TTC549 (cell line): ENCODE data around the gene C1QB.

Experiments
- FAIRE-seq: peaks from 2 replicates; lab custom pipeline; 2012; peaks lifted over from hg19 to GRCh38; lab: Jason Lieb, UNC

C1QB gene, protein sequence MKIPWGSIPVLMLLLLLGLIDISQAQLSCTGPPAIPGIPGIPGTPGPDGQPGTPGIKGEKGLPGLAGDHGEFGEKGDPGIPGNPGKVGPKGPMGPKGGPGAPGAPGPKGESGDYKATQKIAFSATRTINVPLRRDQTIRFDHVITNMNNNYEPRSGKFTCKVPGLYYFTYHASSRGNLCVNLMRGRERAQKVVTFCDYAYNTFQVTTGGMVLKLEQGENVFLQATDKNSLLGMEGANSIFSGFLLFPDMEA

DNA sequence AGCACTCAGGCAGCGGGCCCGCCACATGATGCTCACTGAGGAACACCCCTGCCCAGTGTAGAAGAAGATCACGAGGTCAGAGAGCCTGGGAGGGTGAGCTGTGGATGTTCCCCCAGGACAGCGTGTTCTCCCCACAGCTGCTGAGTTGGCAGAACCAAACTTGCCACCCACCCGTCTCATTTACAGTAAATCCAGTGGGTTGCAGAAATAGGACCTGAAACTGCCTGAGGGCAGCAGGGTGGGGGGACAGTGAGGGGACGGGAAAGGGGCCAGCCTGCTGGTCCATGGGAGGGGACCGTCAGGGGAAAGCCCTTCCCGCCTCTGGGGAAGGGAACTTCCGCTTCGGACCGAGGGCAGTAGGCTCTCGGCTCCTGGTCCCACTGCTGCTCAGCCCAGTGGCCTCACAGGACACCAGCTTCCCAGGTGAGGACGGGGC lies at the start of gene C1QB:
Gene C1QB (plus strand): TSS at position 356 of the 436 bp plus-strand sequence. CDS start 6,227 bp downstream, outside the sequence.
- FAIRE-seq, result no peak

DNA sequence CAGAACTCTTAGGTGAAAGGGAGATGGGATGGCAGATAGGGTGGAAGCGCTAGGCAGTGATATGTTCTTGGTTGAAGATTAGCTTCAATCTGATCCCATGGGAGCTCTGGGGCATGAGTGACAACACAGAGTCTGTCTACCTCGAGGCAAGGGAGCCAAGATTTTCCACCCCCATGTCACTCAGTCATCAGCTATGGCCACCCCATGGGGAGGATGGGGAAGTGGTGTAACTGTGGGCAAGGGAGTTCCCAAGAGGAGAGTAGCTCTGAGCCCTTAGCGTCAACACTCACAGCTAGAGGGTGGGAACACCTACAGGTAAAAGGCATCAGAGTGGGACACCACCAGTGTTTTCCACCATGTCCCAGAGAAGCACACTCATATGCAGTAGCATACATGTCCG lies 46.9 kb upstream of the C1QB start:
- FAIRE-seq, result no peak

DNA sequence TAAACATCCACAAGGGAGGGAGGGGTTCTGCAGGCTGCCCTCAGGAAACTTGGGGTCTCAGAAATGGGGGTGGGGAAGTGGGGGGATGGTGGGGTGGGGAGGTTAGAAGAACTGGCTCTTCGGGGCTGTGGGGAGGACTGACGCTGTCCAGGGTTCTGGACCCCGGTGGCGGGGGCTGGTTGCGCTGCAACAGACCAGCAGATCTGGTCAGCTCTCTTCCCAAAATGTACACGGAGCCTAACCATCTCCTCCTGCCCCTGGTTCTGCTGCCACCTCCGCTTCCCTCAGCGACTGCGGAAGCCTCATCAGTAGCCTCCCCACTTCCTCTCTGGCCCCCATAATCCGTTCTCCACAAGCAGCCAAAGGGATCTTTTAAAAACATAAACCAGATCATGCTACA lies 45.9 kb upstream of the C1QB start:
- FAIRE-seq, result no peak

DNA sequence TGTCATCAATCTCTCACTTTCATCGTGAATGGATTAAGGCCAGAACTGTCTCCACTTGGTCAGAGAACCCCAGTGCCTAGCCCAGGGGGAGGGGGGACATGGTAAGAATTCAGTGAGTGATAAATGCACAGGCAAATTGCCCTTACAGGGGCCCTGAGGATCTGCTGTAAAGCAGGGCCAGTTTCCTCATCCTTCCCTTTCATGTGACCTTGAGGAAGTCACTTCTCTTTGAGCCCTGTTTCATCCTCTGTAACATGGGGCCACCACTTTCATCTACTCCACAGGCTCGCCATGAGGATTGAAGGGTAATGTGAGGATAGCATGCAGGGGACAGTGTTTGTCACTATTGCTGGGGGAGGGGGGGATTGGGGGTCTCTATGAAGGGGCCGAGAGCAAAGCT lies 44.7 kb upstream of the C1QB start:
- no peak for FAIRE-seq

DNA sequence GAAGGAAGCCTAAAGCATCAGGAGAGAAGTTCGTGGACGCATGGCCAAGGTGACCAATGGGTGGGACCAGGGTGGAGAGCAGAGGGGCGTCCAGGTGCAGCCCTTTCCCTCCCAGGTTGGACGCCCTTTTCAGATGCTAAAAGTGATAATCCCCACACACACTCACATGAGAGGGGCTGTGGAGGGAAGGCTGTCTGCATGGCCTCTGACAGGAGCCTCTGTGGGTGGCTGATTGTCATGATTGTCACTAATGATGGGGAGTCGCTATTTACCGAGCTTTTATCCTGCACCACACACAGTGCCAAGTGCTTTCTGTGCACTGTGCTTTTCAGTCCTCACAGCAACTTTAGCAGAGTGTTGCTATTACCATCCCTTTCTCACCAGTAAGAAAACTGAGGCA lies 43.7 kb upstream of the C1QB start:
- FAIRE-seq, result no peak

DNA sequence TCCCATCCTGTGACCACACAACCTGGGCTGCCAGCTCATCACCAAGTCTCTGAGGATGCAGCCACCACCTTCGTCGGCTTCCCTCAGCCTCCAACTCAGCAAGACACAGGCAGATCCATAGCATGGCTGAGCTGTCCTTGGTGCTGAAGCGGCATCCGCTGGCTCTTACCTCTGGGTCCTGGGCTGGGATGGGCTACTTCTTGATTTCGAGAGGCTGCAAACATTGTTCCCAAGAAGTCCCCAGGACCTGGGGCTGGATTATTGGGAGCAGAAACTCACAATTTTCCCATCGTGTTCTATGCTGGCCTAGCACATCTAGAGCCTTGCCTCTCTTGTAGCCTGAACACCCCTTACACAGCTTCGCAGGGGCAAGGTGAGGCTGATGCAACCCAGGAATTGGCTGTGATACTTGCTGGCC lies 41.5 kb upstream of the C1QB start:
- FAIRE-seq, result no peak

DNA sequence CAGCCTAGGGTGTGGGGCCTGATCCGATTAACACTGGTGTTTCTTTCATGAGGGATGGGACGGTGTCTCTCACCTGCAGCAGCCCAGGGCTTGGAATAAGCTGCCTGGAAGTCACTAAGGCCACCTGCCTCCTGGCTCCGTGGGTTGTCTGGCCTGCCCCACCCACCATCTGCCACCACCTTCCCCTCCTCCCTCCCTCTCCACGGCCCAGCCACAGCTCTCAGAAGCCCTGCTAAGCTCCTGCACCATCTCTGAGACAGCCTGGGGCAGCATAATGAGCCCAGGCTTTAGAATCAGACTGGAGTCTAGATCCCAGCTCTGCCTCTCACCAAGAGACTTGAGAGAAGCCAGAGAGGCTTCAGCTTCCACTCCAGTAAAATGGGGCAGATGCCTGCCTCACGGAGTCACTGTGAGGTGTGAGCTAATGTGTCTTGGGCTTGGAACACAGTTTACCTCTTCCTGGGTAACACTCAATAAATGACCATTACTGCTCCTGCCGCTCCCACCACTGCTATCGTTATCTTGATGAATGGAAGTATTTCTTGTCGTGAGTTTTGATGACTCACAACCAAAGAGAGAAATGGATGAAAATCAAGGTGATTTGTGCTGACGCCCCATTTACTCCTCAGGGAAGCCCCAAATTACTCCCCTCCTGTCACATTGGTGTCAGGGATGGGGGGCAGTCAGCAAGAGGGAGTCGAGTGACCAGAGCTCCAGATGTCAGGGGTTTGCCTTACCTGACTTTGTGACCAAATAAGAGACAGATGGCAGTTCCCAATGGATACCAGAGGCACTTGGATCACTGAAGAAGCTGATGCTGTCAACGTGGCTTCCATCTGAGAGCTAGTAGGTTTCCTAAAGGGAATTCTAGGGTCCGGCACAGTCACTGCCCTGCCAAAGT lies 40.1 kb upstream of the C1QB start:
- FAIRE-seq, result no peak

DNA sequence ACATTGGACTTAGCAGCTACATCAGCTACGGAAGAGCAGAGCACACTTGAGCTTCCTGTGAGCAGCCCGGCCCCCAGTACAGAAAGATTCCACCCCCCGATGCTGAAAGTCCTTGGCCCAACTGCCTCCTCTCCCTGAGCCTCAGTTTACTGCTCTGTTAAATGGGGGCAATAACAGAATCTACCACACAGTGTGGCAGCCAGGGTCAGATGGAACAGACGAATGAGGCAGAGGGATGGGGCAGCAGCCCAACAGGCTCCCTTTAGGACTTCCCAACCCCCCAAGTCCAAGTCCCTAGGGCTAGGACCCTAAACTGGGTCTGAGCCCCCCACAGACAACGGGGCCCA lies 39.5 kb upstream of the C1QB start:
- no peak for FAIRE-seq

DNA sequence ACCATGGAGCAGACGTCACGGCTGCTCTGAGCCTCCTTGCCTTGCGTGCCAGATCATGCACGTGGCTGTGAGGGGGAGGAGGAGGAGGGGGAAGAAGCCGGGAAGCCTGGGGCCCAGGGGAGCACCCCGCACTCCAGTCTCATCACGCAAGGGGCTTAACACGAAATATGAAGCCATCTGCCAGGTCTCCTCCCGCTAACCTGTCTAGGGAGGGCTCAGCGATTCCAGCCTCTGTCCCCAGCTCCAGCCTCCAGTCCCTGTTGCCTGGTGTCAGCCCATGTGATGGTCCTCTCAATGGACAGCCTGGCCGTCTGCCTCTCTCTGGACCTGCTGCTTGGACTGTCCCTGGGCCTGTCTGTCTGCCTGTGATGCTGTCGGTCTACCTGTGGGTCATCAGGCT lies 39.1 kb upstream of the C1QB start:
- no peak for FAIRE-seq

DNA sequence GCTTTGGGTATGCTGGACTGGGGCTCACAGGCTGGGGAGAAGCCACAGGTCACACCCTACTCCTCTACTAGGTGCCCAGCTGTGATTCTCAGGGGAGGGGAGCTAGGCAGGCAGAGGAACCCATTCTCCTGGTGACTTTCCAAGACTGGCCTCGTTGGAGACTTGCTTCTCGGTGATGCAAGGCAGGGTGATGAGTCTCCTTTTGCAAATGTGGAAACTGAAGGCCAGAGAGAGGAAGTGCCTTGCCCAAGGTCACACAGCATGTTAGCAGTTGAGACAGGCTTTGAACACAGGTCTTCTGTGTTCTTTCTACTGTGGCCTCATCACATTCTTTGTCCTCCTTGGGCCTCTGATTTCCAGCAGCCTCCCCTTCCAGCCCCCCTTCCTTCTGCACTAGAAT lies 37.1 kb upstream of the C1QB start:
- no peak for FAIRE-seq

DNA sequence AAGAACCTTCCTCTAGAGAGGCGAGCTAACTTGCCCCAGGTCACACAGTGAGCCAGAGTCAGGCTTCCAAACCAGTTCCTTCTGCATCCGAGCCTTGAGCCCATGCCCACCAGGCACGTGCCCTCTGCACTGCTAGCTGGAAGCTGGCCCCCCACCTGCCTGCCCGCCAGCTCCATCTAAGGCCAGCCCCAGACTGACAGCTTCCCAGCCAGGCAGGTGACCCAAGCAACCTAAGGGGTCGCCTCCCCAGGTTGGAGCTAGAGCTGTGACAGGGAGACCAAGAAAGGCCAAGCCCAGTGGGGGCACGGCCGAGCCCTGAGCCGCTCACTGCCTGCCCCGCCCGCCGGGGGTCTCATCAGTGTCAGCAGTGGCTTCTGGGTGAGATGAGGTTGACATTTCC lies 36.5 kb upstream of the C1QB start:
- no peak for FAIRE-seq

DNA sequence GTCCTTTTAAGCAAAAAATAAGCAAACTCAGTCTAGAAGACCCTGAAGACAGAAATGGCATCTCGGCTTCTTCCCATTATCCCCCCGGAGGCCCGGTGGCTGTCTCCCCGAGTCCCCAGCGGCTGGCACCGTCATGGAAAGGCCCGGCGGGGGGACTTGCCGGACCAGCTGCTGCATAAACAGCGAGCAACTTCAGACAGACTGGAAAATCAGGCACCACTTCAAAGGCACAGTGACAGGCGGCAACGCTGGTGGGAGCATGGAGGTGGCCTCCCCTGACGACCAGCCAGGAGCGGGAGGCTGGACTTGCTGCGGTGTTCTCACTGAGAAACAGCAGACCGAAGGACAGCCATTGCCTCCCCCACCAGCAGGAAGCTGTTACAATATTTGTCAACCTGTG lies 35.0 kb upstream of the C1QB start:
- FAIRE-seq, result no peak

DNA sequence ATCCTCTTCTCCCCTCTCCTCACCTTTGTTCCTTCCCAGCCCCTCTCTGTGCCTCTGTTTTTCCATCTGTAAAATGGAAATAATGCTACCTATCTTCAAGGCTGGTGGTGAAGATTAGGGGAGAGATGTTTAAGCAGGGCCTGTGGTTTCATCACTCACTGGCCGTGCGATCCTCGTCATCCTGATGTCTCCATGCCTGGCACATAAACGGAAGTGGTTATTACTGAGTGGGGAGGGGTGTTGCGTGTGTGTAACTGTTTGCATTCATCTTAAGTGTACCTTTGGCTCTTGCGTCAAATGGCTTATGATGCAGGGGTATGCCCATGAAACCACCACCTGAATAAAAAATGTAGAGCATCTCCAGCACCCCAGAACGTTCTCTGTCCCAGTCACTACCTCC lies 33.8 kb upstream of the C1QB start:
- no peak for FAIRE-seq

DNA sequence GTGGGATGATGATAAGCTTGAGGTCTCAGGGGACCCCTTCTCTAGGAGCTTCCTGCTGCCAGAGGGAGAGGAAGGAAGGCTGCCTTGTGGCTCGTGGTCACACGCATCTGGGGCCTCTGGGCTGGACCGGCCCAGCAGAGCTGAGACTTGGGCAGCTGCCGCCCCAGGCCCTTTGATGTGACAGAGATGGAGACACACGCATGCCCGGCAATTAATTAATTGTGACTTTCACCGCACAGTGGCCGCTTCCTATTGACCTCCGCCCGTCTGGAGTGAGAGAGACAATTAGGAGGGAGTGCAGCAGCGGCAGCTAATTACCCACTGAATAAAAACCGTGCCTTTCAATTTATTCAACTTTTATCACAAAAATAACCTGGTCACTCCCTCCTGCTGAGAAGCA lies 33.2 kb upstream of the C1QB start:
- no peak for FAIRE-seq

DNA sequence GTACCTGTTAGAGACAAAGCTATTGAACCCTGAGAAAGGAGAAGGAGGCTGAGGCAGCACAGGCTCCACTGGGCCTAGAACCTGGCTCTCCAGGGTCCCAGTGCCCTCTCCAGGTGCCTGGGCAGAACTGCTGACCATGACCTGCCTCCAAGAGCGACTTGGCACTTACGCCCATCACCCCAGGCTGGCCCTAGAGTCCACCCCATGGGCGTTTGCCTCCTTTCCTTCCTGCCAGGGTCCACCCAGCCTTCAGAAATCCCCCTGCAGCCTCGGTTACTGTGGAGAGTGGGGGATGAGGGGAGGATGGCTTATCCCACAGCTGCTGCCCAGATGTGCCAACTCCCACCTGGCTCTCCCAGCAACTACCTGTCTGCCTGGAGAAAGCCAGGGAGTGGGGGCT lies 31.3 kb upstream of the C1QB start:
- no peak for FAIRE-seq

DNA sequence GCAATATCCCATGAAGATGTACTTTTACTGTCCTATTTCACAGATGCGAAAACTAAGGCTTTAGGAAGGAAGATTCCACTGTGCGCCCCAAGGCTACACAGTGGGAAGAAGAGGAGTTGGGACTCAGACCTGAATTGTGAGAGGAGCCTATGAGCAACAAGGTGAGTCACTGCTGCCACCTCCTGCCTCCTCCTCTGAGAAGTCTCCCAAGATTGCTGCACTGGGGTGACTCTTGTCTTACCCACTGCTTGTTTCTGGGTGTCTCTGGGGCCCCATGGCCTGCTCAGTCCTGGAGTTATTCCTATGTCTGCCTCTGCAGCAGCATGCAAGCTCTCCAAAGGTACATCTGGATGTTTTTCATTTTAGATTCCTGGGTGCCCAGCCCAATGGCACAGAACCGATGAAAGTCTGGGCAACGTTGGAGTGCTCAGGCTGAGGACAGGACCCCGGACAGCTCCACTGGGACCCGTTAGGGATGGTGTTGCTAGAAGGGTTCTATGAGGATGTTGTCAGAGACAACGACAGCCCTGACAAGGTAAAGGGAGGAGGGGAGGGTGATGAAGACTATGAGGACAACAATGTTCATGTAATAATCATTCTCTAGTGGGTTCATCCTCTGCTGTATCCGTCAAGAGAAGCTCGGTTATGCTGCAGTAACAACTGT lies 27.6 kb upstream of the C1QB start:
- no peak for FAIRE-seq

DNA sequence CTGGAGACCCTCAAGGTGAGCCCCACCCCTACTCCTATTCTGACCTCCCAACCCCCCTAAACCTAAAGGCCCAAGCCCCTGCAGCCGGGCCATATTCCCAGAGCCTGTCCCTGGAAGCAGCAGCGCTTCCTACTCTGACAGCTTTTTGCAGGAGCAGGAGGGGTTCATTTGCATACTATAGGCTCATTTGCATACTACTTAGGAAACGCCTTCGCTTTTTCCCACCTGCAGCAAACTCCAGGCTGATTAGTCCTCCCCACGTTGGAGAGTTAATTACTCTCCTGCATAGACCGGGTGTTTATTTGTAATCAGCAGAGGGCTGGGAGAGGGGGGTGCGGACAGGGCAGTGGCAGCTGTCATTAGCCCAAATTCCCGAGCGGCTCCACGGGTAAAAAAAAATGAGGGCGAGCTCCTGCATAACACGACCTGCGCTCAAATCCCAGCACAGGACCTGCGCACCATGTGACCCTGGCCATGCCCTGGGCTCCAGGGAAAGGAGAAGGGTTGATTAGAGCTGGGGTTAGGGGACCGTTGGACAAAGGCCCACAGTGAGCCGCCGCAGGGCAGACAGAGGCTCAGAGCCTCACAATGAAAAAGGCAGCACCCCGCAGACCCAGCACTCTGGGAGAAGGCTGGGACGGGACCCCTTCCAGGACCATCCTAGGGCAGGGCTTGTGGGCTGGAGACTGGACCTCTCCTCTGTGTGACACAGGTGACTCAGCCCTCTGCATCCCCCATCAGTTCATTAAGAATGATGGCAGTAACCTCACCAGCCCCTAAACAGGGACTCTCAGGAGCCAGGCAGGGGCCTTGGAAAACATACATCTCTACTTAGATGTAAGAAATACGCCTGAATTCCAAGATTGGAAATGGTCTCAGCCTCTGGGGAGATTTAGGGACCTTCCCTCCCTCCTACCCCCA lies 26.5 kb upstream of the C1QB start:
- FAIRE-seq, result no peak

DNA sequence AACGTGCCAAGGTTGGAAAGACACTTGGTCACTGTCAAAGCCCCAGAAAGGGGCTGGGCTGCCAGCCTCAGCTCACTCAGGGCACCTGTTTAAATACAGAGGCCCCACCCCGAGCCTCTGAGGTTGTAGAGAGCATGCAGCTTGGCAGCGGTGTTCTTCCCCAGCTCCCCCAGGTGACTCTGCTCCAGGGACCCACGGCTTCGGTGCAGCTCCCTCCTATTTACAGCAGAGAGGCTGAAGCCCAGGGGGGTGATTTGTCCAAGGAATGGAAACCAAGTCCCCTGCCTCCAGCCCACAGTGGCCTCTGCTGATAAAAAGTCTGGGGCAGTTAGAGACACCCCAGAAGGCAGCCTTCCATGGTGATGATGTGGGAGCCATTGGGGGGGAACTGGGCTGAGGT lies 25.7 kb upstream of the C1QB start:
- no peak for FAIRE-seq

DNA sequence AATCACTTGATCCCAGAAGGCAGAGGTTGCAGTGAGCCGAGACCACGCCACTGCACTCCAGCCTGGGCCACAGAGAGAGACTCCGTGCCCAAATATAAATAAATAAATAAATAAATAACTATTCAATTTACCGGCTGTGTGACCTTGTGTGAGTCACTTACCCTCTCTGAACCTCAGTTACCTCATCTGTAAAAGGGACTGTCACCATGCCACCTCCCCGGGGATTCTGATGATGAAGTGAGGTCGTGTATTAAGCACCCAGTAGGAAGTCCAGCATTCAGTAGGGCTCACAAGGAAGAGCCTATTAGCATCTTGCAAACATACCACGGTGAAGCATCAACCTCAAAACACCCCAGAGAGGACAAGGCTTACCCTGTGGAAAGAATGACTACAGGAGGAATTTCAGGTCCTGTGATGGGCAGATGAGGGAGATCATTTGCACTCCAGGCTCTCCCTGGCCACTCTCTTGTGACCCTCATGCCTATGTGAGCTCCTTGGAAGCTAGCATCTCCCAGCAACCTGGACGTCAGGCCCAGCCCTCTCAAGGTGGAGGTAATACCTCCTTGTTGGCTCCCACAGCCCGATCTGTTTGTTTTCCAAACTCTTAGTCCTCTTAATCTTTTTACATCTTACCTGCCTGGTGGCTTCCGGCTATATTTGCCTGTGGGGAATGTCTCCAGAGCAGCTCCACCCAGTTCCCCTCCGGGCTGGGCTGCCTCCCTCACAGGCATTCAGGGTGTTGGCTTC lies 24.2 kb upstream of the C1QB start:
- FAIRE-seq, result no peak

DNA sequence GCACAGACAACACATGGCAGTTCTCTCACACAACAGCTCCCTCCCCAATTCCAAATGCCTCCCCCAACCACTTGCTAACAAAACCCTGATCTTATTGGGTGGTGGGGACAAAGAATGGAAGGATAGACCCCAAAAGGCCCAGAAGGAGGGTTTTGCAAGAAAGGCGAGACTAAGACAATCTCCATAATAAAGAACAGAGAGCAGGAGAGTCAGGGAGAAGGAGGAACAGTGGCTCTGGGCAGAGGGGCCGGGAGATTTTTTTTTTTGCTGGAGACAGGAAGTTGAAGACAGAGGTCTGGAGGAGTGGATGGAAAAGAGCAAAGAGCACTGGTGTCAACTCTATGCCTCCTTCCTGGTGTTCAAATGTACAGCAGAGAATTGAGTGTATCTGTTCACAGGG lies 23.1 kb upstream of the C1QB start:
- no peak for FAIRE-seq

DNA sequence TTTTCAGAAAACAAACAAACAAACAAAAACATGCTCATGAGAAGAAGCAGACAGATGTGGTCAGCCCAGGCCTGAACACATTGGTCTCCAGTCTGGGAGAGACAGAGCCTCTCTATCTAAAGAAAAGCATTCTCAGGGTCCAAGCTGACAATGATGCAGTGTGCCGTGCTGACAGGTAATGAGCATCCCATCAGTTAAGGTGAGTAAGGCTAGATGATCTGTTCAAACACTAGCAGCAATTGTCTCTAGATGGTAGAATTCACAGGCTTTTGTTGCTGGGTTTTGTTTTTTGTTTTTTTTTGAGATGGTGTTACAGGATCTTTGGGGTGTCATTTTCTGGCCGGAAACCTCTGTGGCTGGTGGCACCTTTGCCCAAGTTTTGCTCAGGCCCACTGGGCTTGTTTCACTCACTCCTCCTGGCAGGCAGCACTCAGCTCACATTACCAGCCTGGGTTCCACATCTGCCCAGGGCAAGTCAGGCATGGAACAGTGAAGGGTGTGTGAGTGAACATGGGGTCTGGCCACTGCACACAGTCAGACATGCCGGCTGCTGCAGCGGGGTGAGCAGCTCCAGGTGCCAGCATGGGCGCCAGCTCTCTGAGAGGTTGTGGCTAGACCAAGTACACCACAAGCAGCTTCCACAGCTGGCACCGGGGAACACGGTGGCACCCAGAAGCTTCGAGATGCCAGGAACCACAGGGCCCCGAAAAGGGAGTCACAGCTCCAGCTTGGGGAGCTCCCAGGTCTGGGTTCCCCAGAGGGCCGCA lies 19.2 kb upstream of the C1QB start:
- no peak for FAIRE-seq
